NK-92 treated with Interleukin-12 subunit alpha and Interleukin-12 subunit beta, amount 100 ng/mL, for 24 hours (cell line): ENCODE data around the gene TMEM45B.
"Not testable (repeated sequence)": the region's sequence is repeated elsewhere in the genome, so short reads cannot be mapped to it uniquely, and the experiment has no call there.

ENCODE experiments used
- DNase-seq: peaks from one replicate; lab custom pipeline; 2025; lab: John Stamatoyannopoulos, UW

Gene TMEM45B

GRCh38 chr11:129813231-129813791 is 2.3 kb upstream of the TMEM45B start:
- no peak for DNase-seq

- DNase-seq, result no peak
Observed at GRCh38 chr11:129814244-129815014, 1.2 kb upstream of the TMEM45B start.

- DNase-seq, result no peak
Observed at GRCh38 chr11:129817534-129818051, 1.9 kb downstream of the TMEM45B start.

GRCh38 chr11:129818236-129818635 is 2.6 kb downstream of the TMEM45B start:
- DNase-seq, result not testable (repeated sequence)

- no peak for DNase-seq
Observed at GRCh38 chr11:129819237-129819636, 3.6 kb downstream of the TMEM45B start.

GRCh38 chr11:129820228-129820627 is 4.6 kb downstream of the TMEM45B start:
- DNase-seq, result not testable (repeated sequence)

- DNase-seq, result not testable (repeated sequence)
Observed at GRCh38 chr11:129823281-129823680, 7.6 kb downstream of the TMEM45B start.

GRCh38 chr11:129823799-129824198 is 8.2 kb downstream of the TMEM45B start:
- not testable (repeated sequence) for DNase-seq

- peak; percentile 37 for DNase-seq
Observed at GRCh38 chr11:129825380-129825779, 9.7 kb downstream of the TMEM45B start.

GRCh38 chr11:129828301-129828836 is 12.7 kb downstream of the TMEM45B start:
- no peak for DNase-seq

- not testable (repeated sequence) for DNase-seq
Observed at GRCh38 chr11:129829497-129829896, 13.8 kb downstream of the TMEM45B start.

- DNase-seq, result not testable (repeated sequence)
Observed at GRCh38 chr11:129831227-129831626, 15.6 kb downstream of the TMEM45B start.

GRCh38 chr11:129833260-129833659 is 17.6 kb downstream of the TMEM45B start:
- not testable (repeated sequence) for DNase-seq

GRCh38 chr11:129836423-129836891 is 20.8 kb downstream of the TMEM45B start:
- DNase-seq, result not testable (repeated sequence)

- DNase-seq, result no peak
Observed at GRCh38 chr11:129836979-129837378, 21.3 kb downstream of the TMEM45B start.

GRCh38 chr11:129840236-129840635 is 24.6 kb downstream of the TMEM45B start:
- DNase-seq, result no peak

- no peak for DNase-seq
Observed at GRCh38 chr11:129842138-129842537, 26.5 kb downstream of the TMEM45B start.

- DNase-seq, result peak; percentile 44
Observed at GRCh38 chr11:129846508-129847335, 31.1 kb downstream of the TMEM45B start.

GRCh38 chr11:129847361-129847760 is 31.7 kb downstream of the TMEM45B start:
- DNase-seq, result not testable (repeated sequence)

GRCh38 chr11:129849447-129850130 is 33.9 kb downstream of the TMEM45B start:
- no peak for DNase-seq

GRCh38 chr11:129852125-129852740 is 36.6 kb downstream of the TMEM45B start:
- no peak for DNase-seq
